NT2/D1 (cell line): ENCODE data around the gene NECTIN4.

ENCODE experiments used
- DNase-seq: peaks from one replicate; pipeline ENCODE4 v3.0.0-alpha.2; 2011; ENCODE audit warnings: low read depth, low spot score
- H3K27me3 ChIP-seq: 2 replicates; pipeline ENCODE4 v1.6.0; 2011; ENCODE audit warnings: mild to moderate bottlenecking; ENCODE audit not compliant: insufficient read length, insufficient read depth
- H3K36me3 ChIP-seq: 2 replicates; pipeline ENCODE4 v1.6.1; 2011; ENCODE audit warnings: mild to moderate bottlenecking, low read length, mixed read lengths; ENCODE audit not compliant: insufficient read depth, insufficient read length
- H3K4me1 ChIP-seq: 2 replicates; pipeline ENCODE4 v1.5.1; 2011; ENCODE audit not compliant: insufficient read depth, insufficient read length
- H3K4me3 ChIP-seq: 2 replicates; pipeline ENCODE4 v1.5.1; 2011; ENCODE audit warnings: low read depth; ENCODE audit not compliant: insufficient read length
- H3K9ac ChIP-seq: 2 replicates; pipeline ENCODE4 v1.6.0; 2011; ENCODE audit warnings: low read depth; ENCODE audit not compliant: insufficient read length
- H3K9me3 ChIP-seq: 2 replicates; pipeline ENCODE4 v1.5.1; 2011; ENCODE audit warnings: mild to moderate bottlenecking, low read length; ENCODE audit not compliant: insufficient read depth
- SUZ12 ChIP-seq: IDR thresholded peaks from 2 replicates; pipeline ENCODE4 v1.6.1; 2011; ENCODE audit not compliant: insufficient read length, insufficient read depth; ENCODE audit errors: extremely low read depth
- YY1 ChIP-seq: IDR thresholded peaks from 2 replicates; pipeline ENCODE4 v1.6.1; 2011; ENCODE audit not compliant: insufficient read length, insufficient read depth
- ZNF274 ChIP-seq: IDR thresholded peaks from 2 replicates; pipeline ENCODE4 v1.6.1; 2011; ENCODE audit warnings: mild to moderate bottlenecking, low read depth, low read length

Gene NECTIN4

DNA sequence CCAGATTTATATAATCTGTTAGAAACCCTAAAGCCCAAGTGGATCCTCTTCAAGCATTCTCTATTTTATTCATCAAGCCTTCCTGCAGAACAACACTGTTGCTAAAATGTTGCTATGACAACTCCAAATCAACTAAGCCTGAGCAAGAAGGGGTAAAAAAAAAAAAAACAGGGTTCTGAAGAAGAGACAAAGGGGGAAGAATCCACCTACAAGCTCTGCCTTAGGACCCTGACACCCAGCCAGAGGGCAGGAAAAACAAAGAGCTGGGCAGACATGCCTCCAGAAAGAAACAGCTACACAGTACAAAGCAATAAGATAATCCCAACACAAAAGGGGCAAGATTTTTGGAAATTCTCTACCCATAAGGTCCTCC is 44.8 kb downstream of the NECTIN4 start:
- peaks cover 54% of the 10 kb centered on the region for H3K36me3 ChIP-seq
- peaks cover 33% of the 10 kb centered on the region for H3K9me3 ChIP-seq
- H3K27me3 ChIP-seq: no peaks in the 10 kb centered on the region
- TF ChIP-seq SUZ12 (no peak), YY1 (no peak), ZNF274 (no peak)
- DNase-seq: no peak
- H3K9ac ChIP-seq: peak overlapping the region; percentile 95
- H3K4me1 ChIP-seq: peaks cover 2% of the 10 kb centered on the region
- peak overlapping the region; percentile 86 for H3K4me3 ChIP-seq

- no peak overlapping the region for H3K9ac ChIP-seq
- no peaks in the 10 kb centered on the region; the same call in 1 of the 2 replicates for H3K9me3 ChIP-seq
- H3K4me1 ChIP-seq: peaks cover 2% of the 10 kb centered on the region
- H3K36me3 ChIP-seq: peaks cover 61% of the 10 kb centered on the region
- no peak overlapping the region for H3K4me3 ChIP-seq
- no peaks in the 10 kb centered on the region for H3K27me3 ChIP-seq
- no peak for TF ChIP-seq SUZ12
- TF ChIP-seq ZNF274: no peak
- no peak for DNase-seq
These were observed 49.8 kb downstream of the NECTIN4 start for GRCh38 chr1:161039546-161039945.

DNA sequence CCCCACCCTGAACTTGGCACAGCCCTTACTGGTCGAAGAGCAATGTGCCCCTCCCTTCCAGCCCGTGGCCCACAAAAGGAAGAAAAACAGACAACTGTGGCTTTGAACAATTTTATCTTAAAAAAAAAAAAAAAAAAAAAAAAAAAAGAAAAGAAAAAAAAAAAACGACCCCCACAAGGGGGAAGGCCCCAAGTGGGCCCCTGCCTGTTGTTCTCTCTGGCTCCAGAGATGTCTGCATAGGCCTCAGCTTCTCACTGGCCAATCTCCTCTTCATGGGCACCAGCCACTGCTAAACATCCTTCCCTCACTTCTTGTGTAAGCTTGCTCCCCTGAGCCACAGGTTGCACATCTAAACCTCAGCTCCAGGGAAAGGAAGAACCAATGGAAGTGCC is 50.2 kb downstream of the NECTIN4 start:
- Histone ChIP-seq H3K27me3 (no peaks in the 10 kb centered on the region), H3K9ac (no peak overlapping the region), H3K36me3 (peaks cover 61% of the 10 kb centered on the region), H3K9me3 (no peaks in the 10 kb centered on the region; the same call in 1 of the 2 replicates), H3K4me3 (no peak overlapping the region), H3K4me1 (peaks cover 2% of the 10 kb centered on the region)
- no peak for DNase-seq
- TF ChIP-seq YY1 (no peak), SUZ12 (no peak), ZNF274 (no peak)

GRCh38 chr1:161038523-161039153 is 50.7 kb downstream of the NECTIN4 start, which contains the start of gene TSTD1:
TSS of gene TSTD1 (minus strand) at chr1:161038964. CDS start at chr1:161038889, 75 bp downstream.
- DNase-seq: no peak
- Histone ChIP-seq H3K27me3 (no peaks in the 10 kb centered on the region), H3K9ac (no peak within 1 kb of the TSS), H3K36me3 (peaks cover 61% of the 10 kb centered on the region), H3K4me3 (no peak within 1 kb of the TSS), H3K9me3 (no peaks in the 10 kb centered on the region), H3K4me1 (peaks cover 2% of the 10 kb centered on the region)
- TF ChIP-seq YY1 (no peak), ZNF274 (no peak), SUZ12 (no peak)

- H3K9ac ChIP-seq: no peak overlapping the region
These were observed 51.5 kb downstream of the NECTIN4 start for GRCh38 chr1:161037661-161038522.

DNA sequence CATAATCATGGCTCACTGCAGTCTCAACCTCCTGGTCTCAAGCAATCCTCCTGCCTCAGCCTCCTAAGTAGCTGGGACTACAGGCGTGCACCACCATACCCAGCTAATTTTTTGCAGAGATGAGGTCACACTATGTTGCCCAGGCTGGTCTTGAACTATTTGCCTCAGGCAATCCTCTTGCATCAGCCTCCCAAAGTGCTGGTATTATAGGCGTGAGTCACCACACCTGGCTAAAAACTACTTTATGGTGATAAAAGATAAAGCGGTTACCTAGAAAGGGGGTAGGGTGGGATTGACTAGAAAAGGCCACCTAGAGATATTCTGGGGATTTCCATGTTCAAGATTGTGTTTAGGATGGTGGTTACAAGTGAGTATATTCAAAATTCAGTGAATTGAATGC is 55.6 kb downstream of the NECTIN4 start:
- Histone ChIP-seq H3K4me3 (no peak overlapping the region), H3K9me3 (peaks cover 11% of the 10 kb centered on the region; the same call in 1 of the 2 replicates), H3K9ac (no peak overlapping the region), H3K27me3 (no peaks in the 10 kb centered on the region), H3K4me1 (no peaks in the 10 kb centered on the region), H3K36me3 (peaks cover 15% of the 10 kb centered on the region)
- TF ChIP-seq SUZ12 (no peak), YY1 (no peak), ZNF274 (no peak)
- DNase-seq: no peak

More at GRCh38 chr1:161037661-161038522, 51.5 kb downstream of the NECTIN4 start:
- Histone ChIP-seq H3K4me3 (no peak overlapping the region), H3K4me1 (peaks cover 2% of the 10 kb centered on the region), H3K36me3 (peaks cover 56% of the 10 kb centered on the region), H3K9me3 (no peaks in the 10 kb centered on the region), H3K27me3 (no peaks in the 10 kb centered on the region)
- no peak for DNase-seq
- TF ChIP-seq ZNF274 (no peak), YY1 (no peak), SUZ12 (no peak)

DNA sequence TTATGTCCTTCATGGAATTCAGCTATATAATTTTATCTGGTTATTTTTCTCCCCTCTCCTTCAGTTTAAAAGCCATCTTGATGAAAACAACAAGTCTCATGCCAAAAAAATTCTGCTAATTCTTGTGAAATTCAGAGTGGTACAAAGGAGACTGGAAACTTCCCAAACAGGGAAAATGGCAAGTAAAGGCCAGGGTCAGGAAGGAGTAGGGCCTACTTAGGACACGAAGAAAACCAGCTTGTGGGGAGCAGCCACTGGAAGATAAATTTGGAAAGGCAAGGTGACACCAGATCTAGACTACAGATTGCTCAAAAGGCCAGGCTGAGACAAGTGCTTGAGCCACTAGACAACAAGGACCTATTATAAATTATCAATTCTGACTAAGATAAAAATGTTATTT is 56.9 kb downstream of the NECTIN4 start:
- no peak for DNase-seq
- H3K36me3 ChIP-seq: peaks cover 2% of the 10 kb centered on the region
- no peak overlapping the region for H3K9ac ChIP-seq
- H3K4me3 ChIP-seq: no peak overlapping the region
- no peaks in the 10 kb centered on the region for H3K4me1 ChIP-seq
- TF ChIP-seq ZNF274 (no peak), SUZ12 (no peak), YY1 (no peak)
- H3K9me3 ChIP-seq: peaks cover 20% of the 10 kb centered on the region
- no peaks in the 10 kb centered on the region for H3K27me3 ChIP-seq
